Measurements from ENCODE around the gene KRTAP20-1.

The KRTAP20-1 gene

GRCh38 chr21:30616125-30616524 lies at the start of gene KRTAP20-1:
KRTAP20-1 (plus strand) TSS chr21:30616425; CDS start chr21:30616455, 30 bp downstream.
- ATAC-seq = no peak

GRCh38 chr21:30567617-30568016 lies 48.6 kb upstream of the KRTAP20-1 start:
- no peak for ATAC-seq

GRCh38 chr21:30577766-30578165 lies 38.5 kb upstream of the KRTAP20-1 start:
- no peak for ATAC-seq

- ATAC-seq = no peak
Observed at GRCh38 chr21:30579346-30579745, 36.9 kb upstream of the KRTAP20-1 start.

GRCh38 chr21:30580132-30580531 lies 36.1 kb upstream of the KRTAP20-1 start:
- ATAC-seq = no peak

GRCh38 chr21:30582870-30583269 lies 33.4 kb upstream of the KRTAP20-1 start:
- no peak for ATAC-seq

GRCh38 chr21:30590297-30590696 lies 25.9 kb upstream of the KRTAP20-1 start, which contains the start of gene KRTAP22-2:
KRTAP22-2 (minus strand) TSS chr21:30590397.
- ATAC-seq = no peak

- ATAC-seq = no peak
Observed at GRCh38 chr21:30592140-30592539, 24.1 kb upstream of the KRTAP20-1 start, which contains the start of gene KRTAP6-3. KRTAP6-3 (plus strand) TSS chr21:30592440; CDS start chr21:30592446, 6 bp downstream.

GRCh38 chr21:30598802-30599201 lies 17.4 kb upstream of the KRTAP20-1 start, which contains the start of gene KRTAP6-2:
KRTAP6-2 (minus strand) TSS chr21:30598902; CDS start chr21:30598874, 28 bp downstream.
- no peak for ATAC-seq

- no peak for ATAC-seq
Observed at GRCh38 chr21:30600787-30601186, 15.4 kb upstream of the KRTAP20-1 start, which contains the start of gene KRTAP22-1. KRTAP22-1 (plus strand) TSS chr21:30601087.

- no peak for ATAC-seq
Observed at GRCh38 chr21:30605968-30606367, 10.3 kb upstream of the KRTAP20-1 start.

- no peak for ATAC-seq
Observed at GRCh38 chr21:30612132-30612531, 4.1 kb upstream of the KRTAP20-1 start.

GRCh38 chr21:30613836-30614235 lies 2.4 kb upstream of the KRTAP20-1 start, which contains the start of gene KRTAP6-1:
KRTAP6-1 (minus strand) TSS chr21:30613930; CDS start chr21:30613904, 26 bp downstream.
- ATAC-seq = no peak

- no peak for ATAC-seq
Observed at GRCh38 chr21:30615199-30615598, 1.0 kb upstream of the KRTAP20-1 start.

- no peak for ATAC-seq
Observed at GRCh38 chr21:30620080-30620479, 3.9 kb downstream of the KRTAP20-1 start.

- ATAC-seq = no peak
Observed at GRCh38 chr21:30620522-30620921, 4.3 kb downstream of the KRTAP20-1 start, which contains the start of gene KRTAP20-4. KRTAP20-4 (plus strand) TSS chr21:30620627.

GRCh38 chr21:30623362-30623761 lies 7.1 kb downstream of the KRTAP20-1 start:
- ATAC-seq = no peak

GRCh38 chr21:30625449-30626165 lies 9.4 kb downstream of the KRTAP20-1 start:
- ATAC-seq = no peak

GRCh38 chr21:30628109-30628508 lies 11.9 kb downstream of the KRTAP20-1 start:
- ATAC-seq = no peak

- ATAC-seq = no peak
Observed at GRCh38 chr21:30629200-30629599, 13.0 kb downstream of the KRTAP20-1 start.

- ATAC-seq = no peak
Observed at GRCh38 chr21:30634906-30635305, 18.7 kb downstream of the KRTAP20-1 start, which contains the start of gene KRTAP20-2. KRTAP20-2 (plus strand) TSS chr21:30635206; CDS start chr21:30635264, 58 bp downstream.

GRCh38 chr21:30638686-30639085 lies 22.5 kb downstream of the KRTAP20-1 start:
- ATAC-seq = no peak

- ATAC-seq = no peak
Observed at GRCh38 chr21:30642564-30642963, 26.3 kb downstream of the KRTAP20-1 start, which contains the start of gene KRTAP20-3. KRTAP20-3 (plus strand) TSS chr21:30642864.

- no peak for ATAC-seq
Observed at GRCh38 chr21:30646904-30647414, 30.7 kb downstream of the KRTAP20-1 start.

Data from activated CD4-positive, CD25-positive, alpha-beta regulatory T cell treated with anti-CD3 and anti-CD28 coated beads, Interleukin-2, amount 50 U/mL, for 24 hours (primary cell).